GM12878 (cell line): Measurements from ENCODE around the gene ITGA2. TPM values are rescaled to one million over a fixed set of nuclear protein-coding genes. Genes with fewer than 3 reads are reported as not detected.

Experiments
- ATAC-seq: fragments of 200-7000 bp; cut with Tn5 transposase; 3 replicates; pipeline ENCODE4 v1.9.1; 2020; ENCODE audit warnings: mild to moderate bottlenecking, moderate library complexity
- BruUV-seq: library from RNA; stranded (reverse); fragments of 400-500 nt; replicated peaks from 2 replicates; lab custom pipeline; 2021; lab: Mats Ljungman, UMichigan
- CTCF ChIA-PET: fragments of 300-600 bp; sonication (Branson Sonifier 250); formaldehyde crosslinking; extraction: SDS; loops from one replicate; lab custom pipeline; 2021; ENCODE audit warnings: inconsistent platforms; lab: Yijun Ruan, JAX
- POLR2A ChIA-PET: fragments of 350-600 bp; formaldehyde crosslinking; extraction: SDS; loops from one replicate; lab custom pipeline; 2021; ENCODE audit warnings: inconsistent platforms; lab: Charles Lee
- RAD21 ChIA-PET: fragments of 300-600 bp; sonication (Branson Sonifier 250); formaldehyde crosslinking; loops from one replicate; lab custom pipeline; 2023; ENCODE audit warnings: antibody characterized with exemption; ENCODE audit not compliant: unreplicated experiment; lab: Charles Lee
- SMC1A ChIA-PET: fragments of 300-600 bp; sonication (Branson Sonifier 250); formaldehyde crosslinking; loops from one replicate; lab custom pipeline; 2023; ENCODE audit not compliant: unreplicated experiment, uncharacterized antibody; lab: Charles Lee
- DNase-seq: peaks from one replicate; pipeline ENCODE4 v3.0.0-alpha.2; 2011; ENCODE audit warnings: low read depth, low spot score
- FAIRE-seq: peaks from 3 replicates; lab custom pipeline; 2011; peaks lifted over from hg19 to GRCh38; lab: Jason Lieb, UNC
- H2AFZ ChIP-seq: 2 replicates; pipeline ENCODE4 v1.6.0; 2011; ENCODE audit warnings: low read depth, low read length, control low read depth; ENCODE audit not compliant: control insufficient read depth
- H3K27ac ChIP-seq: 2 replicates; pipeline ENCODE4 v1.5.1; 2011; ENCODE audit warnings: control low read depth; ENCODE audit not compliant: control insufficient read depth, insufficient read depth
- H3K27me3 ChIP-seq, 2 experiments: replicated peaks in 1 of 2; 2 replicates each; pipeline versions ENCODE4 v1.6.0 to v1.6.1; 2011; ENCODE audit warnings: low read length in 1 of 2; ENCODE audit not compliant: control insufficient read depth in 2 of 2, insufficient read depth in 2 of 2
- H3K36me3 ChIP-seq, 2 experiments: 2 replicates each; pipeline ENCODE4 v1.5.1; 2011; ENCODE audit warnings: low read length in 1 of 2; ENCODE audit not compliant: control insufficient read depth in 2 of 2, insufficient read depth in 2 of 2
- H3K4me1 ChIP-seq: 2 replicates; pipeline ENCODE4 v1.6.1; 2011; ENCODE audit warnings: mild to moderate bottlenecking, low read length, moderate library complexity, mixed read lengths; ENCODE audit not compliant: control insufficient read depth, insufficient read depth
- H3K4me2 ChIP-seq: 2 replicates; pipeline ENCODE4 v1.6.0; 2011; ENCODE audit warnings: control low read depth; ENCODE audit not compliant: control insufficient read depth, insufficient read depth
- H3K4me3 ChIP-seq: fragments of 200-600 bp; sonication (generic); 2 replicates; pipeline ENCODE4 v1.5.1; 2016
- H3K79me2 ChIP-seq: 2 replicates; pipeline ENCODE4 v1.6.0; 2011; ENCODE audit warnings: low read length; ENCODE audit not compliant: control insufficient read depth, insufficient read depth
- H3K9ac ChIP-seq: 2 replicates; pipeline ENCODE4 v1.8.0; 2011; ENCODE audit warnings: low read length, control low read depth, mixed read lengths; ENCODE audit not compliant: control insufficient read depth, insufficient read depth
- H3K9me3 ChIP-seq: replicated peaks from 3 replicates; pipeline ENCODE4 v1.5.1; 2011; ENCODE audit warnings: mild to moderate bottlenecking, low read length; ENCODE audit not compliant: control insufficient read depth, insufficient read depth
- H4K20me1 ChIP-seq: 2 replicates; pipeline ENCODE4 v1.6.0; 2011; ENCODE audit not compliant: control insufficient read depth, insufficient read depth
- FOS ChIP-seq: IDR thresholded peaks from 3 replicates; pipeline ENCODE4 v1.6.1; 2011; ENCODE audit warnings: borderline replicate concordance; ENCODE audit not compliant: insufficient read length; ENCODE audit errors: extremely low read depth
- HDAC2 ChIP-seq: fragments of 200-600 bp; sonication (generic); IDR thresholded peaks from 2 replicates; pipeline ENCODE4 v1.6.1; 2017
- KAT2A ChIP-seq: conservative IDR thresholded peaks from 2 replicates; pipeline ENCODE4 v1.6.1; 2011; ENCODE audit warnings: low read depth, low read length; ENCODE audit not compliant: control insufficient read depth
- NR2C1 ChIP-seq: fragments of 450-650 bp; IDR thresholded peaks from 2 replicates; pipeline ENCODE4 v1.6.1; 2017; ENCODE audit warnings: antibody characterized with exemption, mild to moderate bottlenecking, moderate library complexity
- ZBTB4 ChIP-seq: fragments of 450-650 bp; formaldehyde crosslinking; IDR thresholded peaks from 2 replicates; pipeline ENCODE4 v1.4.0; 2022; ENCODE audit warnings: mild to moderate bottlenecking, moderate library complexity
- WGBS: methylation state at CpG from one replicate; pipeline ENCODE4 v1.1.6; 2016; ENCODE audit warnings: low lambda C conversion rate; ENCODE audit not compliant: insufficient replicate concordance, insufficient coverage; ENCODE audit errors: missing lambda C conversion rate; 5-methylcytosine and 5-hydroxymethylcytosine counted together
- in situ Hi-C: fragments of 300-500 bp; cut with MboI; formaldehyde crosslinking; loops from 9 replicates; pipeline ENCODE4 v1.14.3; 2018; ENCODE audit warnings: mixed read lengths
- intact Hi-C: fragments of 100-400 bp; cut with micrococcal nuclease; formaldehyde crosslinking; loops from one replicate; pipeline ENCODE4 v1.14.2; 2022; ENCODE audit not compliant: unreplicated experiment
- polyA plus RNA-seq, 11 experiments: library from polyadenylated mRNA; depleted of rRNA in 4 of 11; unstranded in 6 of 11; stranded (reverse) in 5 of 11; fragments of >200 nt; fragmentation: Nextera tagmentation in 4 of 11; fragmentation: Illumina TruSeq in 1 of 11; extraction: Ambion mirVana in 4 of 11; extraction: Trizol in 1 of 11; gene quantifications; 1 replicate in 1 of 11; 2 replicates in 10 of 11; pipeline versions ENCODE4 v1.2.1 to v1.2.3, GENCODE V29; 2011 to 2016; ENCODE audit warnings: inconsistent platforms in 2 of 11, missing spikeins in 2 of 11, low read depth in 1 of 11
- total RNA-seq, 4 experiments: library from RNA; depleted of rRNA in 3 of 4; stranded (reverse); fragments of >200 nt in 3 of 4; fragmentation: Illumina TruSeq in 1 of 4; extraction: Trizol in 1 of 4; gene quantifications; 2 replicates each; pipeline versions ENCODE4 v1.2.1 to v1.2.3, GENCODE V29; 2013 to 2021
- TF ChIP-seq, protein P1 (sequence below): fragments of 450-650 bp; IDR thresholded peaks from 2 replicates; pipeline ENCODE4 v1.6.1; 2017; ENCODE audit warnings: mild to moderate bottlenecking, low read depth, inconsistent platforms; ENCODE audit not compliant: poor library complexity, severe bottlenecking
- TF ChIP-seq, protein P2 (sequence below): fragments of 450-650 bp; IDR thresholded peaks from 2 replicates; pipeline ENCODE4 v1.6.1; 2016; ENCODE audit warnings: mild to moderate bottlenecking

ITGA2 gene
- total and polyA plus RNA-seq, 10 of the 15 experiments (the other 5 are each of a cell fraction or from before 2014, with no cell fraction given), result under 0.01 to 0.13 (median 0.03) TPM; not detected in 6

DNA sequence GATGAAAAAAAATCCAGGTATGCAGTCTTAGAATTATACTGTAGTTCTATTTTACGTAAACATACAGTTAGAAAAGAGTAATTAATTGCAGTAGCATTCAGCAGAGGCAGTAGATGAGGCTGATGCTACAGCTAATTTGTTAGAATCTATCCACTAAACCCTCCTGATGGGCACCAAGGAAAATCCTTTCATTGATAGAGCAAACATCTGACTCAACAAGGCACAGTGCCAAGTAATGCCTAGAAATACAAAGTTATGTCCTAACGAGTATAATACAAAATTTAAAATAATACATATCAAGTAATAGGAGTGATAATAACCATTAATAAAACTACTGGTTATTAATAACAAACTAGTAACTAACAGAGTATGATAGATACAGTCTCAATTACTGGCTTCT is 111.5 kb downstream of the ITGA2 start:
- in situ Hi-C loops, result no loop called here
- no peak for TF ChIP-seq ZBTB4
- no peak for TF ChIP-seq HDAC2
- TF ChIP-seq NR2C1, result no peak
- TF ChIP-seq, protein P1, sequence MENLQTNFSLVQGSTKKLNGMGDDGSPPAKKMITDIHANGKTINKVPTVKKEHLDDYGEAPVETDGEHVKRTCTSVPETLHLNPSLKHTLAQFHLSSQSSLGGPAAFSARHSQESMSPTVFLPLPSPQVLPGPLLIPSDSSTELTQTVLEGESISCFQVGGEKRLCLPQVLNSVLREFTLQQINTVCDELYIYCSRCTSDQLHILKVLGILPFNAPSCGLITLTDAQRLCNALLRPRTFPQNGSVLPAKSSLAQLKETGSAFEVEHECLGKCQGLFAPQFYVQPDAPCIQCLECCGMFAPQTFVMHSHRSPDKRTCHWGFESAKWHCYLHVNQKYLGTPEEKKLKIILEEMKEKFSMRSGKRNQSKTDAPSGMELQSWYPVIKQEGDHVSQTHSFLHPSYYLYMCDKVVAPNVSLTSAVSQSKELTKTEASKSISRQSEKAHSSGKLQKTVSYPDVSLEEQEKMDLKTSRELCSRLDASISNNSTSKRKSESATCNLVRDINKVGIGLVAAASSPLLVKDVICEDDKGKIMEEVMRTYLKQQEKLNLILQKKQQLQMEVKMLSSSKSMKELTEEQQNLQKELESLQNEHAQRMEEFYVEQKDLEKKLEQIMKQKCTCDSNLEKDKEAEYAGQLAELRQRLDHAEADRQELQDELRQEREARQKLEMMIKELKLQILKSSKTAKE, result no peak
- TF ChIP-seq FOS, result no peak
- no peak for TF ChIP-seq KAT2A
- TF ChIP-seq, protein P2, sequence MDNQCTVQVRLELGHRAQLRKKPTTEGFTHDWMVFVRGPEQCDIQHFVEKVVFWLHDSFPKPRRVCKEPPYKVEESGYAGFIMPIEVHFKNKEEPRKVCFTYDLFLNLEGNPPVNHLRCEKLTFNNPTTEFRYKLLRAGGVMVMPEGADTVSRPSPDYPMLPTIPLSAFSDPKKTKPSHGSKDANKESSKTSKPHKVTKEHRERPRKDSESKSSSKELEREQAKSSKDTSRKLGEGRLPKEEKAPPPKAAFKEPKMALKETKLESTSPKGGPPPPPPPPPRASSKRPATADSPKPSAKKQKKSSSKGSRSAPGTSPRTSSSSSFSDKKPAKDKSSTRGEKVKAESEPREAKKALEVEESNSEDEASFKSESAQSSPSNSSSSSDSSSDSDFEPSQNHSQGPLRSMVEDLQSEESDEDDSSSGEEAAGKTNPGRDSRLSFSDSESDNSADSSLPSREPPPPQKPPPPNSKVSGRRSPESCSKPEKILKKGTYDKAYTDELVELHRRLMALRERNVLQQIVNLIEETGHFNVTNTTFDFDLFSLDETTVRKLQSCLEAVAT, result no peak
- ChIA-PET SMC1A (interaction anchor here (1.0 to 1.4 kb wide), 3 partner anchors 12 to 152 kb away, joined by 3 to 5 read pairs (median 4); no protein-coding TSS in a partner anchor), POLR2A (interaction anchor here (0.6 to 1.2 kb wide), 2 partner anchors 9 to 63 kb away, joined by 3 to 4 read pairs; partner anchors contain the start of gene MOCS2), RAD21 (interaction anchor here (1.4 kb wide), 1 partner anchor 153 kb away, joined by 3 read pairs; no protein-coding TSS in a partner anchor), CTCF (interaction anchor here (0.7 to 7.3 kb wide), 3 partner anchors 12 to 1143 kb away, joined by 3 to 127 read pairs (median 3); no protein-coding TSS in a partner anchor)
- DNase-seq (no peak), ATAC-seq (no peak), FAIRE-seq (no peak)
- Histone ChIP-seq H3K27me3 (no peaks in the 10 kb centered on the region), H3K9me3 (no peaks in the 10 kb centered on the region), H3K9ac (no peak overlapping the region), H3K27ac (no peak overlapping the region), H3K4me1 (no peaks in the 10 kb centered on the region), H3K4me3 (no peak overlapping the region), H4K20me1 (no peaks in the 10 kb centered on the region), H3K79me2 (no peaks in the 10 kb centered on the region), H3K36me3 (peaks cover 0 to 11% of the 10 kb centered on the region in 2 experiments; a peak in 1 of 4 replicates), H3K4me2 (no peak overlapping the region), H2AFZ (no peak overlapping the region)
- intact Hi-C loops, result no loop called here
- BruUV-seq, result no TSS peak
- 95% methylated on average over 2 of the region's 2 CpGs for WGBS
